ENCODE results near the gene CMPK2. TPM values are rescaled to one million over a fixed set of nuclear protein-coding genes. Genes with fewer than 3 reads are reported as not detected.
"Not testable (repeated sequence)": the region's sequence is repeated elsewhere in the genome, so short reads cannot be mapped to it uniquely, and the experiment has no call there.

CMPK2 gene
- total RNA-seq, 1 donor from 2014 or later, result 0.49 TPM

DNA sequence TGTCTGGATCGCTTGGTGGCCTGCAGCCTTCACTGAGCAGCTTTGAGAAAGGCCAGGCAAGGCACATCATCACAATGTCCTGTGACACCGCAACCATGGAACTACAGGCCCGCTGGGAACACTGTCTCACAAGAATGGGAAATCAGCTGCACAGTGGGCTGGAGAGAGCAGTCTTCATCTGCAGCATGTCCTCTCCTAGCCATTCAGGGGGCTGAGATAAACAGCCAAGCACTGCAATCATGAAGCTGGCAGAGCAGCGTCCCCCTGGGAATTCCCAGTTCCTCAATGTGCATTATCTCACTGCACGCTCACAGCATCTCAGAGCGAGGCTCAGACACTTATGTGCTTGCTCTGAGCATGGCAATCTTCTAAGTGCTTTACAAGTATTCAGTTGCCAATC lies 1.9 kb downstream of the CMPK2 start:
- Mint-ChIP-seq H3K4me3 (ENCODE audit: unreplicated experiment) (no peak overlapping the region), H3K27me3 (ENCODE audit: unreplicated experiment) (peaks cover 26% of the 10 kb centered on the region), H3K36me3 (ENCODE audit: low read depth, unreplicated experiment) (peaks cover 23% of the 10 kb centered on the region), H3K4me1 (ENCODE audit: unreplicated experiment) (peaks cover 6% of the 10 kb centered on the region), H3K9me3 (ENCODE audit: unreplicated experiment) (peaks cover 20% of the 10 kb centered on the region), H3K27ac (ENCODE audit: unreplicated experiment) (no peak overlapping the region)
- no peak for DNase-seq (ENCODE audit: low spot score)
- TF ChIP-seq, protein P1, sequence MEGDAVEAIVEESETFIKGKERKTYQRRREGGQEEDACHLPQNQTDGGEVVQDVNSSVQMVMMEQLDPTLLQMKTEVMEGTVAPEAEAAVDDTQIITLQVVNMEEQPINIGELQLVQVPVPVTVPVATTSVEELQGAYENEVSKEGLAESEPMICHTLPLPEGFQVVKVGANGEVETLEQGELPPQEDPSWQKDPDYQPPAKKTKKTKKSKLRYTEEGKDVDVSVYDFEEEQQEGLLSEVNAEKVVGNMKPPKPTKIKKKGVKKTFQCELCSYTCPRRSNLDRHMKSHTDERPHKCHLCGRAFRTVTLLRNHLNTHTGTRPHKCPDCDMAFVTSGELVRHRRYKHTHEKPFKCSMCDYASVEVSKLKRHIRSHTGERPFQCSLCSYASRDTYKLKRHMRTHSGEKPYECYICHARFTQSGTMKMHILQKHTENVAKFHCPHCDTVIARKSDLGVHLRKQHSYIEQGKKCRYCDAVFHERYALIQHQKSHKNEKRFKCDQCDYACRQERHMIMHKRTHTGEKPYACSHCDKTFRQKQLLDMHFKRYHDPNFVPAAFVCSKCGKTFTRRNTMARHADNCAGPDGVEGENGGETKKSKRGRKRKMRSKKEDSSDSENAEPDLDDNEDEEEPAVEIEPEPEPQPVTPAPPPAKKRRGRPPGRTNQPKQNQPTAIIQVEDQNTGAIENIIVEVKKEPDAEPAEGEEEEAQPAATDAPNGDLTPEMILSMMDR (IDR thresholded peaks at IDR 0.05; ENCODE audit: unreplicated experiment), result no peak

DNA sequence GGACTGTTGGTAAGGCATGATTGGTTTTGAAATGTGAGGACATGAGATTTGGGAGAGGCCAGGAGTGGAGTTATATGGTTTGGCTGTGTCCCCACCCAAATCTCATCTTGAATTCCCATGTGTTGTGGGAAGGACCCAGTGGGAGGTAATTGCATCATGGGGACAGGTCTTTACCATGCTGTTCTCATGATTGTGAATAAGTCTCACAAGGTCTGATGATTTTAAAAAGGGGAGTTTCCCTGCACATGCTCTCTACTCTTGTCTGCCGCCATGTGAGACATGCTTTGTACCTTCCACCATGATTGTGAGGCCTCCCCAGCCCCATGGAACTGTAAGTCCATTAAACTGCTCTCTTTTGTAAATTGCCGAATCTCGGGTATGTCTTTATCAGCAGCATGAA lies 5.4 kb downstream of the CMPK2 start:
- TF ChIP-seq, protein P1 (IDR thresholded peaks at IDR 0.05; ENCODE audit: unreplicated experiment), result no peak
- DNase-seq (ENCODE audit: low spot score), result no peak
- no peak overlapping the region for H3K27ac Mint-ChIP-seq (ENCODE audit: unreplicated experiment)
- peaks cover 26% of the 10 kb centered on the region for H3K36me3 Mint-ChIP-seq (ENCODE audit: low read depth, unreplicated experiment)
- H3K4me1 Mint-ChIP-seq (ENCODE audit: unreplicated experiment), result no peaks in the 10 kb centered on the region
- no peak overlapping the region for H3K4me3 Mint-ChIP-seq (ENCODE audit: unreplicated experiment)
- peaks cover 17% of the 10 kb centered on the region for H3K27me3 Mint-ChIP-seq (ENCODE audit: unreplicated experiment)
- H3K9me3 Mint-ChIP-seq (ENCODE audit: unreplicated experiment), result peaks cover 26% of the 10 kb centered on the region

DNA sequence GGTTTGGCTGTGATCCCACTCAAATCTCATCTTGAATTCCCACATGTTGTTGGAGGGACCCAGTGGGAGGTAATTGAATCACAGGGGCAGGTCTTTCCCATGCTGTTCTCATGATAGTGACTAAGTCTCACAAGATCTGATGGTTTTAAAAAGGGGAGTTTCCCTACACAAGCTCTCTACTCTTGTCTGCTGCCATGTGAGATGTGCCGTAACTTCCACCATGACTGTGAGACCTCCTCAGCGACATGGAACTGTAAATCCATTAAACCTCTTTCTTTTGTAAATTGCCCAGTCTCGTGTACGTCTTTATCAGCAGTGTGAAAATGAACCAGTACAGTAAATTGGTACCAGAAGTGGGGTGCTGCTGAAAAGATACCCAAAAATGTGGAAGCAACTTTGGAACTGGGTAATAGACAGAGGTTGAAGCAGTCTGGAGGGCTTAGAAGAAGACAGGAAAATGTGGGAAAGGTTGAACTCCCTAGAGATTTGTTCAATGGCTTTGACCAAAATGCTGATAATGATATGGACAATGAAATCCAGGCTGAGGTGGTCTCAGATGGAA lies 7.2 kb downstream of the CMPK2 start:
- Mint-ChIP-seq H3K36me3 (ENCODE audit: low read depth, unreplicated experiment) (peaks cover 26% of the 10 kb centered on the region), H3K27me3 (ENCODE audit: unreplicated experiment) (peaks cover 12% of the 10 kb centered on the region), H3K9me3 (ENCODE audit: unreplicated experiment) (peaks cover 26% of the 10 kb centered on the region)
- not testable (repeated sequence) for H3K4me1 Mint-ChIP-seq (ENCODE audit: unreplicated experiment); H3K27ac Mint-ChIP-seq (ENCODE audit: unreplicated experiment); H3K4me3 Mint-ChIP-seq (ENCODE audit: unreplicated experiment); DNase-seq (ENCODE audit: low spot score)

DNA sequence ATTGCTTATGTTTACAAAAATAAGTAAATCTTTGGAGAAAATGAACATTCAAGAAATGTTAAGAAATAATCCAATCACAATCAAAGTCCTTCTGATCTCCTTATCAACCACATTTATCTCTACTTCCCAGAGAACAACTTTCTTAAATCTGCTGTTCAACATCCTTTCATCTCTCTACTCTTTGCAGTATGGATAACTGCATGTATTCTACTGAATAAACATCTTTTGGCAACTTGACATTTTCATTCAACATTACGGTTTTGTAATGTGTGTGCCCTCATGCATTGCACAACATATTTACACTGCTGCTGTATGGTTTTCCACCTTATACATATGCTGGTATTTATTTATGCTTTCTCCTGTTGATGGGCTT lies 9.2 kb downstream of the CMPK2 start:
- Mint-ChIP-seq H3K4me1 (ENCODE audit: unreplicated experiment) (no peaks in the 10 kb centered on the region), H3K27ac (ENCODE audit: unreplicated experiment) (no peak overlapping the region), H3K9me3 (ENCODE audit: unreplicated experiment) (peaks cover 21% of the 10 kb centered on the region), H3K27me3 (ENCODE audit: unreplicated experiment) (peaks cover 12% of the 10 kb centered on the region), H3K4me3 (ENCODE audit: unreplicated experiment) (no peak overlapping the region), H3K36me3 (ENCODE audit: low read depth, unreplicated experiment) (peaks cover 25% of the 10 kb centered on the region)
- DNase-seq (ENCODE audit: low spot score), result no peak
- TF ChIP-seq, protein P1 (IDR thresholded peaks at IDR 0.05; ENCODE audit: unreplicated experiment), result no peak

DNA sequence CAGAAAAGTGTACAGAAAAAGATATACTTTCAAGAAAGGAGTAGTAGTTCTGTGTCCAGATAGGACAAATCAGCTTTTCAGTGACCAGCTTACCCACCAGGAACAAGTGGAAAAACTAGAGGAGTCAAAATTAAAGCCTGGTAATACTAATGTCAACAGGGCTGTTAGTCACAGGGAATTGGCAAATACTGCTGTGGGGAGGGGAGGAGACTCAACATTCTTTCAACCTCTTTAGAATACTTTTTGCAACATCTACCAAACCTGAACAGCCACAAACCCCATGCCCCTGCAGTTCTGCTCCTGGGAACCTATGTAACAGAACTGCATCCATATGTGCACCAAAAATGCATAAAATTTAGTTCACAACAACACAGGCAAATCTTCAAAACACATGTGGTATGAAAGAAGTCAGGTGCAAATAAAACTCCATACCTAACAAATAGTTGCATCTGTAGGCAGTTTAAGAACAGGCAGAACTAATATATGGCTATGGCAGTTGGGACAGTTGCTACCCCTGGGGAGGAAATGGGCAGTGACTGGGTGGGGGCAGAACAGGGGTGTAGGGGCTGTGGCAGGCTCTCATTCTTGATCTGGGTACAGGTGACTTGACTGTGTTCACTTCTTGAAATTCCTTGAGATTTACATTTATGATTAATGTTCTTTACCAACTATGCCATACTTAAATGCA lies 9.7 kb downstream of the CMPK2 start:
- H3K27me3 Mint-ChIP-seq (ENCODE audit: unreplicated experiment), result peaks cover 12% of the 10 kb centered on the region
- H3K27ac Mint-ChIP-seq (ENCODE audit: unreplicated experiment), result no peak overlapping the region
- TF ChIP-seq, protein P1 (IDR thresholded peaks at IDR 0.05; ENCODE audit: unreplicated experiment), result no peak
- no peaks in the 10 kb centered on the region for H3K4me1 Mint-ChIP-seq (ENCODE audit: unreplicated experiment)
- no peak overlapping the region for H3K4me3 Mint-ChIP-seq (ENCODE audit: unreplicated experiment)
- H3K36me3 Mint-ChIP-seq (ENCODE audit: low read depth, unreplicated experiment), result peaks cover 23% of the 10 kb centered on the region
- H3K9me3 Mint-ChIP-seq (ENCODE audit: unreplicated experiment), result peaks cover 19% of the 10 kb centered on the region
- DNase-seq (ENCODE audit: low spot score), result no peak

All from endothelial cell (in vitro differentiated cells).